ENCODE data around the gene FIGNL1. TPM values are rescaled to one million over a fixed set of nuclear protein-coding genes. Genes with fewer than 3 reads are reported as not detected.

The FIGNL1 gene
- total and polyA plus RNA-seq, 10 of the 15 experiments (the other 5 are each of a cell fraction or from before 2014, with no cell fraction given): 11.5 to 37.4 (median 29.0) TPM

DNA sequence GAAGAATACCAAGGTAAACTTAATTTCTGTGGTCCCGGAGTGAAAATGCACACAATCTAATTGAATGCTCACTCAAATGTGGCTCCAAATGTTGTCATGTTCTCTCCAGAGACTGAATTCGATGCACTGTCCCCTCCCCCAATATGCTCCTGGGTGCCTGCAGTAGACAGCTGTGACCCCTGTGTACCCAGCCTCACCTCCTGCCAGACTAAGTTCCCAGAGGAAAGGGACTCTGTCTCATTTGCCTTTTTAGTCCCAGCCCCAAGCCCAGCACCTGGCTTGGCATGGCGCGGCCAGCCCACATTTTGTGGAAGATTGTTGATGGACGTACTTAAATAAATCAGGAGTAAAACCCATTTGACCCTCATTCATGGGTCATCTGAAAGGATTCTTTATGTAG is 21.8 kb upstream of the FIGNL1 start (continued):
- TF ChIP-seq, protein P1, sequence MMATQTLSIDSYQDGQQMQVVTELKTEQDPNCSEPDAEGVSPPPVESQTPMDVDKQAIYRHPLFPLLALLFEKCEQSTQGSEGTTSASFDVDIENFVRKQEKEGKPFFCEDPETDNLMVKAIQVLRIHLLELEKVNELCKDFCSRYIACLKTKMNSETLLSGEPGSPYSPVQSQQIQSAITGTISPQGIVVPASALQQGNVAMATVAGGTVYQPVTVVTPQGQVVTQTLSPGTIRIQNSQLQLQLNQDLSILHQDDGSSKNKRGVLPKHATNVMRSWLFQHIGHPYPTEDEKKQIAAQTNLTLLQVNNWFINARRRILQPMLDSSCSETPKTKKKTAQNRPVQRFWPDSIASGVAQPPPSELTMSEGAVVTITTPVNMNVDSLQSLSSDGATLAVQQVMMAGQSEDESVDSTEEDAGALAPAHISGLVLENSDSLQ (IDR thresholded peaks at IDR 0.05): no peak
- TF ChIP-seq ZNF622 (IDR thresholded peaks at IDR 0.05): no peak
- no peak for TF ChIP-seq TAF1 (IDR thresholded peaks at IDR 0.05; ENCODE audit: borderline replicate concordance, low read depth, low read length)
- no peak for TF ChIP-seq SMAD1 (IDR thresholded peaks at IDR 0.05; ENCODE audit: low read depth, partially characterized antibody)
- no peak for TF ChIP-seq ZNF24 (IDR thresholded peaks at IDR 0.05)
- TF ChIP-seq ZSCAN29 (IDR thresholded peaks at IDR 0.05): no peak
- TF ChIP-seq RUNX3 (IDR thresholded peaks at IDR 0.05; ENCODE audit: low read length): no peak

DNA sequence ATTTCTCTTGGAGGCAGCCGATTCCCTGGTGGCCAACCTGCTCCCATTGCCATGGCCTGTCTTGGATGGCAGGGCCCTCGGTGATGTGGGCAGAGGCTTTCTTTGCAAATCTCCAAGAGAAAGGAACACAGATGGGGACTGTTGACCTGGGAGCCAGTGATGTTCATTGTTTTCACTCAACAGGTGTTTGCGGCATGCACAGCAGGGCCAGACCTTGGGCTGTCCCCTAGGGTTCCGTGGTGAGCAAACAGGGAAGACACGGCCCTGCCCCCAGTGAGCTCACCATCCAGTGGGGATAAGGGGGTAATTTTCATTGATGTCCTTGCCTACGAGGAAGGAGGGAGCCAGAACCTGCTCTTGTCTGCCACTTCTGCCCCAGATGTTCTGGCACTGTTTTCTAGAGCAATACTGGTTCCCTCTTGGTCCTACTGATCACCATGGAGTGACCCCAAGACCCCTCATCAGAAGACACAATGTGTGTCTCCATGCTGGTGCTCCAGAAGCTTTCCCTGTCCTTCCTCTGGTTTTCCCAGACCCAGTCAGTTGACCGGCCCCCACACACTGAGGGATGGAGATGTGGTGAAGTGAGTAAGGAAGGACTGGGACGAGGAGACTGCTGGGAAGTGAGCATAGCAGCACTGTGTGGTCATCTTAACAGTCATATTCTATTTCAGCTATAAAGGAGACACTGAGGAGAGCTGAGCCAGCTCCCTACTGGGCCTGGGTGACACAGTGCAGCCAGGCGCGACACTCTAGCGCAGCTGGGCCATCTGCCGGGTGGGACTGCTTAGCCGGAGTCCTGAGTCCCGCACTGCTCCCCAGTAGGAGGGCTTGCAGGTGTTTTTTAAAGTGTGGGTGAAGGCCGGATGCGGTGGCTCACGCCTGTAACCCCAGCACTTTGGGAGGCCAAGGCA is 20.4 kb upstream of the FIGNL1 start:
- POLR2A ChIA-PET: no interaction called here
- Histone ChIP-seq H3K9ac (ENCODE audit: control insufficient read depth, insufficient read depth, low read length) (no peak overlapping the region), H3K79me2 (ENCODE audit: control insufficient read depth, insufficient read depth, low read length) (no peaks in the 10 kb centered on the region), H3K36me3 (ENCODE audit: control insufficient read depth in 2 of 2, insufficient read depth in 2 of 2, low read length in 1 of 2) (no peaks in the 10 kb centered on the region), H2AFZ (ENCODE audit: control insufficient read depth, low read depth, low read length) (no peak overlapping the region), H3K4me3 (no peak overlapping the region), H3K9me3 (replicated peaks; ENCODE audit: control insufficient read depth, insufficient read depth, low read length) (no peaks in the 10 kb centered on the region), H4K20me1 (ENCODE audit: control insufficient read depth, insufficient read depth) (no peaks in the 10 kb centered on the region), H3K4me1 (ENCODE audit: control insufficient read depth, insufficient read depth, low read length) (no peaks in the 10 kb centered on the region), H3K27me3 (replicated peaks in 1 of 2; ENCODE audit: control insufficient read depth in 2 of 2, insufficient read depth in 2 of 2, low read length in 1 of 2) (no peaks in the 10 kb centered on the region; a peak in 3 of 4 replicates), H3K4me2 (ENCODE audit: control insufficient read depth, insufficient read depth) (no peak overlapping the region), H3K27ac (ENCODE audit: control insufficient read depth, insufficient read depth) (no peak overlapping the region)
- RAD21 ChIA-PET (ENCODE audit: unreplicated experiment): interaction anchor here (1.2 kb wide), 1 partner anchor 378 kb away, joined by 3 read pairs; the partner anchor contains the start of gene ZPBP
- ATAC-seq (no peak), FAIRE-seq (no peak), DNase-seq (ENCODE audit: low read depth, low spot score) (no peak)
- in situ Hi-C loops (cut with MboI) (no loop called here), intact Hi-C loops (cut with micrococcal nuclease; ENCODE audit: unreplicated experiment) (no loop called here)
- CTCF ChIA-PET: interaction anchor here (3.8 to 5.2 kb wide), 2 partner anchors 163 to 691 kb away, joined by 48 to 61 read pairs; no protein-coding TSS in a partner anchor
- BruUV-seq (replicated peaks): no TSS peak
- peak; percentile 48; the same call in 1 of the 2 replicates for TF ChIP-seq PAX5 (IDR thresholded peaks at IDR 0.05; ENCODE audit: borderline replicate concordance, low read depth, low read length)
- TF ChIP-seq GATAD2B (conservative IDR thresholded peaks at IDR 0.05; ENCODE audit: low read depth): no peak
- TF ChIP-seq SP1 (IDR thresholded peaks at IDR 0.05; ENCODE audit: low read depth, low read length): no peak
- SMC1A ChIA-PET (ENCODE audit: uncharacterized antibody, unreplicated experiment): interaction anchor here (1.2 kb wide), 1 partner anchor 377 kb away, joined by 3 read pairs; no protein-coding TSS in a partner anchor
- WGBS (ENCODE audit: insufficient coverage, insufficient replicate concordance, low lambda C conversion rate, missing lambda C conversion rate): 22% methylated on average over 17 of the region's 17 CpGs
